GM18526 (cell line): ENCODE results near the gene ARID1A.

Experiments used
- POLR2A ChIP-seq: IDR thresholded peaks from 3 replicates; pipeline ENCODE4 v1.6.1; 2011; ENCODE audit not compliant: insufficient read length; ENCODE audit errors: extremely low read depth

ARID1A gene

DNA sequence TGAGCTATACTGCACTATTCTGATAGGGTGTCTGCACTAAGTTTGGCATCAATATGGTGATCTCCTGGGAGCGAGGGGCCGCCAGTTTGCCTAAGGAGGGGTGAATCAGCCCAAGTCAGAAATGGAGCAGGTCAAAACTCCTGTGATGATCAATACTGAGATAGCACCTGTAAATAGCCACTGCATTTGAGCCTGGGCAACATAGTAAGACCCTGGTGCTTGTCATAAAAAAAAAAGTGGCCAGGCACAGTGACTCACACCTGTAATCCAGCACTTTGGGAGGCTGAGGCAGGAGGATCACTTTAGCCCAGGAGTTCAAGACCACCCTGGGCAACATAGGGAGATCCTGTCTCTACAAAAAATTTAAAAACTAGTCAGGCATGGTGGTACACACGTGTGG is 119.1 kb downstream of the ARID1A start:
- no peak for TF ChIP-seq POLR2A

DNA sequence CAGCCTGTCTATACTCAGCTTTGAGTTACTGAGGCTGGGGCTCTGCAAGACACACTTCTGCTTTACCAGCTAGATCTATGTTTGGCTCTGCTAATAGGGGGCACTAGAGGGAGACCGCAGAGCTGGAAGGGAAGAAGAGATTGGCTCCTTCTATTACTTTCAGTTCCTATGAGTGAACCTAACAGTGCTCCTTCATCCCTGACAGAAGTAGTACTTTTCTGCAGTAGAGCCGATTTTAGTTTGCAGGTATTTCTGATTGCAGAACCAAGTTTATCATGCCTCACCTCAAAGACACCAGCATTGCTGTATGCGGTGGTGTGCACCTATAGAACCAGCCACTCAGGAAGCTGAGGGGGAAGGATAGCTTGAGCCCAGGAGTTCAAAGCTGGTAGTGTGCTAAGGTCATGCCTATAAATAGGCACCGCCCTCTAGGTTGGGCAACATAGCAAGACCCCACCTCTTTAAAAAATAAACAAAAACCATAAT is 125.0 kb downstream of the ARID1A start:
- TF ChIP-seq POLR2A, result no peak

DNA sequence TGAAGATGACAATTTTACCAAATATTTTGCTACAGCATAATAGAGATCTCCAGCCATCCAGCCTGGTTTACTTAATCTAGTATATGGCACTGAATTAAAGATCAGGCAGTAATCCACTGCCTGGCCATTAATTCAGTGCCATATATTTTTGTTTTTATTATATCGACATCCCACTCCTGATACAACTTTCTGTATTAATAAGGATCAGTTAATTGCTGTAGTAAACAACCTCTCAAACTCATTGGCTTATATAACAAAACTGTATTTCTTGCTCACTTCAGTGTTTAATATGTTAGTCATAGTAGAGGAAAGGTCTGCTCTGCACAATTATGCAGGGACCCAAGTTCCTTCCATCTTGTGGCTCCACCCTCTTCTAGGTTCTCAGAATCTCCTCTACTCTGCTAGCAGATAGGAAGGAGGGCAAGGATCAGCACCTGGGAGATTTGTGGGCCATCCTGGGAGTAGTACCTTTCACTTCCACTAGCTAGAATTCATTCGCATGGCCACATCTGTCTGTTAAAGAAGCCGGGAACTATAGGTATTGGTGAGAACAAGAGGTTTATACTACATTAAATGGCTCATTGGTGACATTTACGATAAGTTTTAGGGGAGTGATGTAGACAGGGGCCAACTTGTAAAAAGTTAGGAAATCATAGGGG is 127.1 kb downstream of the ARID1A start:
- no peak for TF ChIP-seq POLR2A

DNA sequence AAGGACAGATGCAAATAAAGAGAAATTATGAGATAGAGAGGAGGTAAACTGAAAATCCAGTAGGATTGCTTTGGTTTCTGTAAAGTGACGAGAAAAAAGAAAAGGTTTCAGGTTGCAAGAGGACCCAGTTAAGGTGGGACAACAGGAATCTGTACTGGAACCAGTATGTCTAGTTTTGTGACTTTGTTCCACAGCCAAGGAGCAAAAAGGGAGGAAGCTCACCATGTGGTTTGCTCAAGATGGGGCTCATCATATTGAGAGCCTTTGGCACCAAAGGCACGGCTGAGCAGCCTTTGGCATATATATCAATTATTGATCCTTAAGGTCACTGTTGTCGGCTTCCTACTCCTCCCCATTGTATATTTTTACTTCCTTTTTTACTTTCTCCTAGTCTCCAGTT is 128.9 kb downstream of the ARID1A start:
- no peak for TF ChIP-seq POLR2A

DNA sequence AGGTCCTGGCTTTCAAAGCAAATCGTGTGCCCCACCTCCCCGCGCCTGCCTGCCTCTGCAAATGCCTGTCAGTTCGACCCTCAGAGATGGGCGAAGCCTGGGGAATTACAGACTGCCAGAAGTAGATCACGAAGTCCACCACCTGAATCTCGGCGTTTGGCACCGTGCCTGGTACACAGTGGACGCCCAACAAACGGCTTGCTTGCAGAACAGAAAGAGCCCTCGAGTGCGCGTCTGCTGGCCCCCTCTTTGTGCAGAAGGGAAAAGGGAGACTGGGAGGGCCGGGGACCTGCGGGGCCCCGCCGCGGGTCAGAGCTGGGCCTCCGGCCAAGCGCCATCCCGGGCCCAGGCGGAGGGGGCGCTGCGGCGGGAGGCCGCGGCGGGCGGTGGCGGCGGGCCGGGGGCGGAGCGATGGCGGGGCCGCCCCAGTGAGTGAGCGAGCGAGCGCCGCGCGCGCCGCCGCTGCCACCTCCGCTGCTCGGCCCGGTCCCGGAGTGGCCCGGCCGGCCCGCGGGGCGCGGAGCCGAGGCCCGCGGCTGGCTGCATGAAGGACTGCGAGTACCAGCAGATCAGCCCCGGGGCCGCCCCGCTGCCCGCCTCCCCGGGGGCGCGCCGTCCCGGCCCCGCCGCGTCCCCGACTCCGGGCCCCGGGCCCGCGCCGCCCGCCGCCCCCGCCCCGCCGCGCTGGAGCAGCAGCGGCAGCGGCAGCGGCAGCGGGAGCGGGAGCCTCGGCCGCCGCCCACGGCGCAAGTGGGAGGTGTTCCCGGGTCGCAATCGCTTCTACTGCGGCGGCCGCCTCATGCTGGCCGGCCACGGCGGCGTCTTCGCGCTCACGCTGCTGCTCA is 130.7 kb downstream of the ARID1A start, which contains the start of gene ZDHHC18:
Gene ZDHHC18, plus strand, starts transcription at position 428 of the 845 bp plus-strand sequence. Its CDS starts 117 bp downstream, at position 545.
- TF ChIP-seq POLR2A, result peak; percentile 77

DNA sequence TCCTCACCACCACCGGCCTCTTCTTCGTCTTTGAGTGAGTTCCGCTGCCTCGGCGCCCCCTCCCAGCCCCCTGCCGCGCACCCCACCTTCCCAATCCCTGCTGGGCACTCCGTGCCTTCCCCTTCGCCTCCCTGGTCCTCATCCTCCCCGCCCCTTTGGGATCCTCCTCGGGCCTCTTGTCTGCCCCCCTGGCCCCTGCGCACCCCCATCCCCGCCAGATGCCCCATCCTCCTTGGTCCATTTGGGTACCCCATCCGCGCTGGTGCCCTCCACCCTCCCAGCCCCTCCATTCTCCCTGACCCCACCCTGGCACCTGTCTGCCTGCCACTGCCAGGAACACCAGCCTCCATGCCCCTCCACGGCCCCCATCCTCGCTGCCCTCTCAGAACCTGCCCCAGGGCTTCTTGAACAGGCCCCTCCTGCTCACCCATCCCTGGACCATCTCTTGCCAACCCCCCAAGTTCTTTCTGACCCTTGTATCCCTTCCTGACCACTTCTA is 131.3 kb downstream of the ARID1A start:
- no peak for TF ChIP-seq POLR2A

DNA sequence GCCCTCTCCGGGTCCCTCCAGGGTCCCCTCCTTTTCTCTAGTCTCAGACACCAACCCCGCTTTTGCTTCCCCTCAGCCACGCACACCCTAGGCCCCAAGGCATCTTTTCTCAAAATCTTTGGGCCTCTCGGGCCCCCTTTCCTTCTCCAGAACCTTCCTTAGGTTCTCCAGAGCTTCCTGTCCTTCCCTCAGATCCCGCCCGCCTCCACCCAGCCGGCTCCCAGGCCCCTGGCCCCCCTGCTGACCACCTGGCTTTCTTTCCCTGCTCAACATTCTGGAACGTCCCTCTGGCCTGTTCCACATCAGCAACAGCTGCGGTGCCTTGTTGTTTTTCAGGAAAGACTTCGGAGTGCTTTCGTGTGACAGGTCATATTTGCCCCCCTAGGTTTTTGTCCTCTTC is 131.8 kb downstream of the ARID1A start:
- no peak for TF ChIP-seq POLR2A

DNA sequence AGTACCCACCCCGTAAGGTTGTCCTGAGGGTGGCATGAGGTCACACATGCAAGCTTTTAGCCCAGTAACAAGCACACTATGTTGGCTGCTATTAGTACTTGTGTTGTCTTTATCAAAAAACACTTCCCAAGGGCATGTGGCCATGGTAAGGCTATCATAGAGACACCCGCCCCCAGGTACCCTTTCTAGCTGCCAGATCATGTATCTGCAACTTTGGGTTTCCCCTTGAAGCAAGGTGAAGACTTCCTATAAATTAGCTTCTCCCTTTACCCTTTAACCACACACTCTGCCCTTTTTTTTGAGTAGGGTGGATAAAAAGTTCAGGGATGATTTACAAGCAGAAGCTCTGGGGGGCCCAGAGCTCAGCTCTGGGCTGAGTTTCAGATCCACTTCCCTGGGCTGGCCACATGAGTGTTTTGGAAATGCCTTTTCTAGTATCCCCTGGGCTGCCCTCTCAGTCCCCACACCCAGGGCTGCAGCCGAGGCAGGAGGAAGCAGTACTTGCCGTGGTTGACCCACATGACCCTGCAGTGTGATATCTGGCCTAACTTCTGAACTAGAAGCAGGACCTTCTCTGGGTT is 132.7 kb downstream of the ARID1A start:
- TF ChIP-seq POLR2A, result no peak

DNA sequence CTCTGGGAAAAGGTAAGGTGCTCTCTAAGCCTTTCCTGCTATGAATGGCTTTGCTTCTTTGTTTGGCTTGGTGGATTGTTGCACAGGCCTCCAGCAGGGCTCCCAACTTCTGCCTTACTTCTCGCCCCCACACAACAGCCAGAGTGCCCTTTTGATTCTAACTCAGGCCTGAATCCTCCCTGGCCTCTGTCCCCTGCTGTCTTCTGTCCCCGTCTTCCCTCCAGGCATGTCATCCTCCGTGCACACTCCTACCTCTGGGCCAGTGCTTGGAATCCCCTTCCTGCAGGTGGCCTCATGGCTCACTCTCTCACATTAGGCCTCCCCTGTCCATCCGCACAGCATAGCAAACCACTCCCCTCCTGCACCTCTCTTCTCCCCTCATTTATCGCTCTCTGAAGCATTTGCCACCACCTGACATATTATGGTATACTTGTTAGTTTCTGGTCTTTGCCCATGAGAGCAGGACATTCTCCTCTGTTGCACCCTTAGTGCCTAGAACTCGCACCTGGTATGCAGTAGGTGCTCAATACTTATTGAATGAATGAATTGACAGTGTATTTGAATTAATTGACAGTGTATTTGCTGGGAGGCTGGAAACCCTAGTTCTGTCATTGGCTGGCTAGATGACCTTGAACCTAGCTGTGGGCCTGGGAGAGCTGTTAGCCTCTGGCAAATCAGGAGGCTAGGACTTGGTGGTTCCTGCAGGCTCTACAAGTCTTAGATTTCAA is 133.5 kb downstream of the ARID1A start:
- no peak for TF ChIP-seq POLR2A

DNA sequence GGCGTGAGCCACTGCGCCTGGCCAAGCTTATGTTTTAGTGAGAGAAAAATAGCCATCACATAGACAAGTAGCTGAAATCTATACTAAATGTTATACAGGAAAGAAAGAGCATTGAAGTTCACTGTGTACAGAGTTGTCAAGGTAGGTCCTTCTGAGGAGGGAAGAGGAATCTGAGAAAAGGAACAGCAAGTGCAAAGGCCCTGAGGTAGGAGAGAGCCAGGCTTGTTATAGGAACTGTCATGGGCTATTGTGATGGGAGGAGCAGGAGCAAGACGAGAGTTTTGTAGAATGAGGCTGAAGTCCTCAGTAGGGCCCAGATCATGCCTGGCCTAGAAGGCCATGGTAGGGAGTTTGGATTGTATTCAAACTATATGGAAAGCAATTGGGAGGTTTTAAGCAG is 135.2 kb downstream of the ARID1A start:
- TF ChIP-seq POLR2A, result no peak
